ENCODE data around the gene BRSK1.

DNA sequence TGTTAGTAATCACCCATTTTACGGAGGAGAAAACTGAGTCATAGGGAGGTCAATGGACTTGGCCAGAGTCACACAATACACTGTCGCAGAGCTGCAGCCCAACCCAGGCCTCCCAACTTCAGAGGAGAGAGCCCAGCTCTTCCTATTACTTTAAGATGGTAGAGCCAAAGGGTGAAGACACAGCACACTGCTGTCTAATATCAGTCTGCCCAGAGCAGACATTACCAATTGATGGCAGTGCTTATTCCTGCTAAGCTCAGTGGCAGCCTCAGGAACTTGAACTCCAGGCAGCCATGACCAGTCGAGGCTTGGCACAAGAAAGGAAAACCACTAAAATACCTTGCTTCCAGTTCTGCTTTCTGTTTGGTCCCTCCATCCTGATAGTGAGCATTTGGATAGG, 22.9 kb downstream of the BRSK1 start:
- TF ChIP-seq ZNF274 (IDR thresholded peaks at IDR 0.05; ENCODE audit: low read depth, low read length): no peak
- TF ChIP-seq SUZ12 (IDR thresholded peaks at IDR 0.05; ENCODE audit: extremely low read depth, insufficient read depth, insufficient read length): no peak
- no peak for TF ChIP-seq YY1 (IDR thresholded peaks at IDR 0.05; ENCODE audit: insufficient read depth, insufficient read length)
